Mesothelial cell of epicardium (in vitro differentiated cells): ENCODE measurements around the gene ALAD. TPM values are rescaled to one million over a fixed set of nuclear protein-coding genes. Genes with fewer than 3 reads are reported as not detected.

ENCODE experiments used
- DNase-seq, 2 experiments: peaks; one replicate each; pipeline ENCODE4 v3.0.0; 2021; ENCODE audit warnings: low spot score in 2 of 2; ENCODE audit not compliant: unreplicated experiment in 2 of 2
- H3K27ac Mint-ChIP-seq: 2 replicates; pipeline ENCODE4 v1.8.0; 2021; ENCODE audit warnings: mixed read lengths
- H3K27me3 Mint-ChIP-seq: 2 replicates; pipeline ENCODE4 v1.8.0; 2021; ENCODE audit warnings: low read depth, mixed read lengths
- H3K36me3 Mint-ChIP-seq: 2 replicates; pipeline ENCODE4 v1.8.0; 2021; ENCODE audit warnings: mixed read lengths
- H3K4me1 Mint-ChIP-seq: 2 replicates; pipeline ENCODE4 v1.8.0; 2021; ENCODE audit warnings: mixed read lengths
- H3K4me3 Mint-ChIP-seq: 2 replicates; pipeline ENCODE4 v1.8.0; 2021; ENCODE audit warnings: mild to moderate bottlenecking, moderate library complexity, mixed read lengths
- H3K9me3 Mint-ChIP-seq: 2 replicates; pipeline ENCODE4 v1.8.0; 2021; ENCODE audit warnings: mixed read lengths
- total RNA-seq: library from RNA; stranded (reverse); gene quantifications from 3 replicates; pipeline ENCODE4 v1.2.1, GENCODE V29; 2021
- TF ChIP-seq, protein P1 (sequence below): fragments of 200-600 bp; sonication (generic); IDR thresholded peaks from one replicate; pipeline ENCODE4 v1.5.0; 2021; ENCODE audit warnings: antibody characterized with exemption; ENCODE audit not compliant: unreplicated experiment

The ALAD gene
- total RNA-seq, 1 donor from 2014 or later, result 45.6 TPM

DNA sequence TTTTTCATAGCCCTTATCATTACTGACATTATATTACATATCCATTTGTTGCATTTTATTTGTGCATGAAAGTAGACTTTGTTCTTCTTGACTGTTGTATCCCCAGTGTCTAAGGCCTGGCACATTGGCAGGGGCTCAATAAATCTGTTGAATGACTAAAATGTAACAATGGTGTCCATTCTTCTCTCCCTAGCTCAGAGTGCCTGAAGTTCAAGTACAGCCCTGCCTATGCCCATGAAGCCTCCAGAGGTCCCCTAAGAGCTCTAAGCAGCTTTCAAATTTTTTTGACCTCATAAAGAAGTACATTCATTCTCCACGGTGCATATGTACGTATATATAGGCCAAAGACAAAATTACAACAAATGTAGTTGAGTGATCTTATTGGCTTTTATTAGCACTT, 55.9 kb downstream of the ALAD start:
- H3K4me1 Mint-ChIP-seq, result peaks cover 29% of the 10 kb centered on the region
- no peak overlapping the region for H3K4me3 Mint-ChIP-seq
- H3K27ac Mint-ChIP-seq, result peak overlapping the region; percentile 36
- TF ChIP-seq, protein P1, sequence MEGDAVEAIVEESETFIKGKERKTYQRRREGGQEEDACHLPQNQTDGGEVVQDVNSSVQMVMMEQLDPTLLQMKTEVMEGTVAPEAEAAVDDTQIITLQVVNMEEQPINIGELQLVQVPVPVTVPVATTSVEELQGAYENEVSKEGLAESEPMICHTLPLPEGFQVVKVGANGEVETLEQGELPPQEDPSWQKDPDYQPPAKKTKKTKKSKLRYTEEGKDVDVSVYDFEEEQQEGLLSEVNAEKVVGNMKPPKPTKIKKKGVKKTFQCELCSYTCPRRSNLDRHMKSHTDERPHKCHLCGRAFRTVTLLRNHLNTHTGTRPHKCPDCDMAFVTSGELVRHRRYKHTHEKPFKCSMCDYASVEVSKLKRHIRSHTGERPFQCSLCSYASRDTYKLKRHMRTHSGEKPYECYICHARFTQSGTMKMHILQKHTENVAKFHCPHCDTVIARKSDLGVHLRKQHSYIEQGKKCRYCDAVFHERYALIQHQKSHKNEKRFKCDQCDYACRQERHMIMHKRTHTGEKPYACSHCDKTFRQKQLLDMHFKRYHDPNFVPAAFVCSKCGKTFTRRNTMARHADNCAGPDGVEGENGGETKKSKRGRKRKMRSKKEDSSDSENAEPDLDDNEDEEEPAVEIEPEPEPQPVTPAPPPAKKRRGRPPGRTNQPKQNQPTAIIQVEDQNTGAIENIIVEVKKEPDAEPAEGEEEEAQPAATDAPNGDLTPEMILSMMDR, result no peak
- H3K9me3 Mint-ChIP-seq, result no peaks in the 10 kb centered on the region
- H3K27me3 Mint-ChIP-seq, result peaks cover 24% of the 10 kb centered on the region
- no peaks in the 10 kb centered on the region for H3K36me3 Mint-ChIP-seq
- DNase-seq, result no peak

DNA sequence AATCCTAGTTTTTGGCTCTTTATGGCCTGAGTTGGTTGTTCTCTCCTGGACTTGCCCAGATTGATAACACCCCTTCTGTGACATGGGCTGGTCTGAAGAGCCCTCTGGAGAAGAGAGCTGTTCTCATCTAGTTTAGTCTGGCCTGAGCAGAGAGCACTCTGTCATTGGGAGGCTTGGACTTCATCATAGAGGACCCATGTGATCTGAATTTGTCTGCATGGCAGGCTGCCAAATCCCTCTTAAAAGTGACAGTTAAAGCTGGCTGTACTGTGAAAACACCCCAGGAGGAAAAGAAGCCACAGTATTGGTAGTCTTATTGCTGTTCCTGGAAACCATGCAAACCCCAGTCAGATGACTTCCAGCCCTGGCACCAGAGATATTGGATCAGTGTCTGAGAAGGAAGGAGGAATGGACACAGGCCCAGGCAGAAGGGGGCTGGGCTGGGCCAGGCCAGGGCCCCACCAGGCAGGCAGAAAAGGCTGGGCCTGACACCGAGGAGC, 57.3 kb downstream of the ALAD start:
- TF ChIP-seq, protein P1, result no peak
- Mint-ChIP-seq H3K4me1 (peaks cover 30% of the 10 kb centered on the region), H3K36me3 (no peaks in the 10 kb centered on the region), H3K4me3 (no peak overlapping the region), H3K9me3 (no peaks in the 10 kb centered on the region), H3K27me3 (peaks cover 14% of the 10 kb centered on the region), H3K27ac (peak overlapping the region; percentile 87)
- peak; percentile 39 to 67 for DNase-seq

DNA sequence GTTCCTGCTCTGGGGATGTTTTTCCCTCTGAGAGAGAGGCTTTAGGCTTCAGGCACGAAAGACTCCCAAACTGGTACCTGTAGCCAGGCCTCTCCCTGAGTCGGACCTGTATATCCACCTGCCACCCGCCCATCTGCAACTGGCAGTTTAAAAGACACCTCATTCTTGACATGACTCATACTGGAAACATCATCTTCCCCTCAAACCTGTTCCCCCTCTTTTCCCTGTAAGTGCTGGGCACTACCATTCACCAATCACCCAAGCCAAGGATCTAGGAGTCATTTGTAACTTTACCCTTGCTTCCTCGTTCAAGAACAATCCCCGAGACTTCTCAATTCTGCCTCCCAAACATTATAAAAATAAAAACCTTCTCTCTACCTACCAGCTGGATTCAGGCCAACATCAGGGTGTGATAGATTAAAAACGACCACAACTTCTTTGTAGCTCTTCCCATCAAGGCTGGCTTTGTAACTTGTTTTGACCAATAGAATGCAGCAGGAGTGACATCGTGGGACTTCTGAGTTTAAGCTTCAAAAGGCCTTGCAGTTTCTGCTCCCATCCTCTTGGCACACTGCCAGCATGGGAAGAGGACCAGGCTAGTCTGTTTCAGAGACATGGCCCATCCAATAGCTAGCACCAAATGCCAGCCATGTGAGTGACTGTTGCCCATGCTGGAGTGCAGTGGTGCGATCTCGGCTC, 59.2 kb downstream of the ALAD start:
- Mint-ChIP-seq H3K4me3 (peak overlapping the region; percentile 79), H3K4me1 (peaks cover 30% of the 10 kb centered on the region), H3K27ac (peak overlapping the region; percentile 84), H3K9me3 (no peaks in the 10 kb centered on the region), H3K27me3 (no peaks in the 10 kb centered on the region), H3K36me3 (no peaks in the 10 kb centered on the region)
- TF ChIP-seq, protein P1, result no peak
- no peak for DNase-seq

DNA sequence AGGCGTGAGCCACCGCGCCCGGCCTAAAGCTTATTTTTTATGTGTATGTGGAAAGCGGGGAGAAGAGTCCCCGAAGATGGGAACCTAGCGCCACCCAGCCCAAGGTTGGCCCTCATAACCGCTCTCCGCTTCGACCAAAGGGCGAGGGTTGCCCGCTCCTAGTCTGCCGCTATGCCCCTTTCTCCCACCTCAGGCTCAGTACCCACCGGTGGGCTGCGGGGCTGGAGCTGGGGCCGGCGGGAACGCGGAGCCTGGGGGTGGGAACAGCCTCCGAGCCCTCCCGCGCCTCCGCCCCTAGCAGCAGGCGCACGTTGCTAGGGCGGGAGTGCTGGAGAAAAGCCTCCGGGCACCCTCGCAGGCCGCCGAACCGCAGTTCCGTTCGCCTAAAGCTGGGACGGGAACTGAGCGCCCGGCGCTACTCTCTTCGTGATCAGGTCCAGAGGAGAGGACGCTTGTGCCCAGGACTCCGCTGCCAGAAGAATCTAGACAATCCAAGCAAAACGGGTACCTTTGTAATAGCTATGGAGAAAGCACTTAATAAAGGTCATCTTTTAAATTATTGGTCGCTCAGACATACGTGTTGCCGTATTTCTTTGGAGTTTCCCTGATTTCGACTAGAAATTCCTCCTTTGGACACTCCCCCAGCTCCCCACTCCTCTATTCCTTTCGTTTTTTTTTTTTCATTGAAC, 60.9 kb downstream of the ALAD start, which contains the start of gene WDR31:
TSS of gene WDR31 (minus strand) at position 265 of the 689 bp plus-strand sequence. CDS start 8,253 bp downstream, outside the sequence.
- DNase-seq, result peak; percentile 75 to 88
- Mint-ChIP-seq H3K36me3 (no peaks in the 10 kb centered on the region), H3K4me1 (peaks cover 29% of the 10 kb centered on the region), H3K27me3 (no peaks in the 10 kb centered on the region), H3K27ac (peak within 1 kb of the TSS; percentile 90), H3K4me3 (peak within 1 kb of the TSS; percentile 79), H3K9me3 (no peaks in the 10 kb centered on the region)
- TF ChIP-seq, protein P1, result no peak

DNA sequence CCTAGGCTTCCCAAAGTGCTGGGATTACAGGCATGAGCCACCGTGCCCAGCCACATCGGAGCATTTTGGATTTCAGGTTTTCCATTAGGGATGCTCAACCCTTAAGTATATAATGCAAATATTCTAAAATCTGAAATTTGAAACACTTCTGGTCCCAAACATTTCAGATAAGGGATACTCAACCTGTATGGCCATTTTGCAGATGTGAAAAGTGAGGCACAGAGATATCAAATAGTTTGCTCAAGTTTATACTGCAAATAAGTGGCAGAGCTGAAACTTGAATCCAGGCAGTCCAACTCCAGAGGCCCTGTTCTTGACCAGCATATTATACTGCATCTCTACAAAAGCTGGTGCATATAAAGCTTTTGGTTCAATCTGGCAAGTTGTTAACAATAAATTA, 63.4 kb downstream of the ALAD start:
- H3K36me3 Mint-ChIP-seq, result no peaks in the 10 kb centered on the region
- H3K4me1 Mint-ChIP-seq, result peaks cover 17% of the 10 kb centered on the region
- H3K27me3 Mint-ChIP-seq, result no peaks in the 10 kb centered on the region
- DNase-seq, result no peak
- H3K27ac Mint-ChIP-seq, result no peak overlapping the region
- H3K4me3 Mint-ChIP-seq, result no peak overlapping the region
- TF ChIP-seq, protein P1, result no peak
- H3K9me3 Mint-ChIP-seq, result no peaks in the 10 kb centered on the region

Other genes with a start within 250 kb of the ALAD start
- gene FKBP15, start 180.0 kb downstream of the ALAD start, total RNA-seq, result 28.2 to 30.0 TPM (median 28.4 TPM) in 3 replicates
- 22.3 to 23.8 TPM (median 22.6 TPM) in 3 replicates for gene SLC31A1, start 179.7 kb downstream of the ALAD start, total RNA-seq
- gene CDC26, start 125.7 kb downstream of the ALAD start, total RNA-seq, result 25.3 to 27.7 TPM (median 27.0 TPM) in 3 replicates
- 27.8 to 29.4 TPM (median 29.2 TPM) in 3 replicates for gene PRPF4, start 125.6 kb downstream of the ALAD start, total RNA-seq
- gene RNF183, start 97.9 kb downstream of the ALAD start, total RNA-seq, result 0.16 to 0.53 TPM (median 0.29 TPM) in 3 replicates
- 4.1 to 4.5 TPM (median 4.2 TPM) in 3 replicates for gene WDR31, start 61.0 kb downstream of the ALAD start, total RNA-seq
- gene BSPRY, start 51.7 kb downstream of the ALAD start, total RNA-seq, result 3.4 to 4.3 TPM (median 4.3 TPM) in 3 replicates
- 26.9 to 30.8 TPM (median 27.7 TPM) in 3 replicates for gene HDHD3, start 24.3 kb downstream of the ALAD start, total RNA-seq
- 44.8 to 50.2 TPM (median 49.5 TPM) in 3 replicates for gene POLE3, start 9.4 kb upstream of the ALAD start, total RNA-seq
- gene C9orf43, start 9.5 kb upstream of the ALAD start, total RNA-seq, result 0.64 to 0.95 TPM (median 0.72 TPM) in 3 replicates
- 24.9 to 26.6 TPM (median 26.3 TPM) in 3 replicates for gene RGS3, start 62.4 kb upstream of the ALAD start, total RNA-seq